D721Med (cell line): Measurements from ENCODE around the gene C9orf153.

ENCODE experiments used
- DNase-seq: peaks from one replicate; pipeline ENCODE4 v3.0.0; 2011; ENCODE audit warnings: low spot score; ENCODE audit not compliant: insufficient read length
- FAIRE-seq: peaks from 2 replicates; lab custom pipeline; 2011; peaks lifted over from hg19 to GRCh38; lab: Jason Lieb, UNC
- CTCF ChIP-seq: IDR thresholded peaks from 2 replicates; pipeline ENCODE4 v1.5.1; 2012; ENCODE audit warnings: mild to moderate bottlenecking, control low read depth; ENCODE audit not compliant: insufficient read depth; ENCODE audit errors: missing control alignments

Gene C9orf153

GRCh38 chr9:86248746-86249145 is 10.7 kb downstream of the C9orf153 start:
- no peak for FAIRE-seq
- DNase-seq: no peak
- TF ChIP-seq CTCF: no peak

- DNase-seq: no peak
- TF ChIP-seq CTCF: no peak
- no peak for FAIRE-seq
Observed at GRCh38 chr9:86246752-86247161, 12.7 kb downstream of the C9orf153 start.

- no peak for FAIRE-seq
- TF ChIP-seq CTCF: no peak
- DNase-seq: no peak
Observed at GRCh38 chr9:86242071-86242470, 17.4 kb downstream of the C9orf153 start.

DNA sequence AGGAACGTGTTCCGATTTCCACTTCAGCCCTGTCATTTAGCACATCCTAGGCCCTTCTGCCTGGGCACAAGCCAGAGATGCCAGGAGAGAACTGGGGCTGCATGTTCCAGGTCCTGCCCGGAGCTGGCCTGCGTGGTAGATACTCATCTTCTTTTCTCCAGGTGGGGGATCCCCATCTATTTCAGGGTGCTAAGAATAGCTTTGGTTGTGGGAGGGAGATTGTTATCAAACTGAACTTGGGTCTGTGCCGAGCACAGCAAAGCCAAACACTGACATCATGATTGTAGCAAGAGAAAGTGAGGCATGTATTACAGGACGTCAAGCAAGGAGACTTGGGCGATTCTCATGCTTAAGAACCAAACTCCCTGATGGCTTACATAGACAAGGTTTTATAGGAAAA is 18.2 kb downstream of the C9orf153 start:
- FAIRE-seq (no peak), DNase-seq (no peak)
- no peak for TF ChIP-seq CTCF

- DNase-seq: no peak
- FAIRE-seq: no peak
Observed at GRCh38 chr9:86238861-86239770, 20.3 kb downstream of the C9orf153 start.

DNA sequence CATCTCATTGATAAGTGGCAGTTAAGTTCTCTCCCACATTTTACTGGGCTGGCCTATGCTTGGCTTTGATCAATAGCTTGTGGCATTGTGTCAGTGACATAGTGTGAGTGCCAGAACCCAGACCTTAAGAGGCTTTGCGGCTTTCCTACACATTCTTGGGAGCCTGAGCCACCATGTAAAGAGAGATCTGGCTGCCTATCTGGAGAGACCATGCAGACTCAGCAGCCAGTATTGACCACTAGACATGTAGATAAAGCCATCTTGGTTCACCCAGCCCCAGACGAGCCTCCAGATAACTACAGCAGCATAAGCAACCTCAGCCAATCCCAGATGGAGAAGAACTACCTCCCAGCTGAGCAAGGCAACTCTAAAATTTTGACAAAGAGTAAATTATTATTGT is 28.6 kb downstream of the C9orf153 start:
- FAIRE-seq (no peak), DNase-seq (no peak)
- TF ChIP-seq CTCF: no peak

More at GRCh38 chr9:86238861-86239770, 20.3 kb downstream of the C9orf153 start:
- TF ChIP-seq CTCF: no peak

DNA sequence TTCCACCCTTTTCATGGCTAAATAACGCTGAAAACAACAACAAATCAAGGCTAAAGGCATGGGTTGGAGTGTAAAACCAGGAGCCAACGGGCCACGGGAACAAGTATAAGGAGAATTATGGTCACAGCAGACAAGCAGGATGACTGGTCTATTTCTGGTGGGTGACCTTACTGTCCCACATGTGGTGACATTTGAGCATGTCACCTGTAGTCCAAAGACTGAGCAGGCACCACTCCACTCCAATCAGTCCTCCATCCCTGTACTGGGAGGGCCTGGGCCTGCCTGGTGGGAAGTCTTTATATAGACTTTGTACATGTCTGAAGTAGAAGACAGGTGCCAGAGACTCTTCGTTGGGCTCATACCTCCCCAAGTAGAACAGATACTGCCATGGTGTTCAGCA is 36.8 kb downstream of the C9orf153 start:
- TF ChIP-seq CTCF: no peak
- no peak for FAIRE-seq
- no peak for DNase-seq
